ENCODE data around the gene TRIM23. TPM values are rescaled to one million over a fixed set of nuclear protein-coding genes. Genes with fewer than 3 reads are reported as not detected.

Gene TRIM23
- total RNA-seq, 4 donors from 2014 or later = 14.9 to 29.2 (median 17.4) TPM

GRCh38 chr5:65556718-65557117 is 67.4 kb downstream of the TRIM23 start:
- H3K4me3 ChIP-seq (replicated peaks in 1 of 3) = no peak overlapping the region
- no peaks in the 10 kb centered on the region for H3K9me3 ChIP-seq
- H3K36me3 ChIP-seq = no peaks in the 10 kb centered on the region
- no peak overlapping the region for H3K27ac ChIP-seq
- intact Hi-C loops (cut with DNase I) = no loop called here
- no peaks in the 10 kb centered on the region for H3K27me3 ChIP-seq
- DNase-seq = no peak
- TF ChIP-seq, protein P1, sequence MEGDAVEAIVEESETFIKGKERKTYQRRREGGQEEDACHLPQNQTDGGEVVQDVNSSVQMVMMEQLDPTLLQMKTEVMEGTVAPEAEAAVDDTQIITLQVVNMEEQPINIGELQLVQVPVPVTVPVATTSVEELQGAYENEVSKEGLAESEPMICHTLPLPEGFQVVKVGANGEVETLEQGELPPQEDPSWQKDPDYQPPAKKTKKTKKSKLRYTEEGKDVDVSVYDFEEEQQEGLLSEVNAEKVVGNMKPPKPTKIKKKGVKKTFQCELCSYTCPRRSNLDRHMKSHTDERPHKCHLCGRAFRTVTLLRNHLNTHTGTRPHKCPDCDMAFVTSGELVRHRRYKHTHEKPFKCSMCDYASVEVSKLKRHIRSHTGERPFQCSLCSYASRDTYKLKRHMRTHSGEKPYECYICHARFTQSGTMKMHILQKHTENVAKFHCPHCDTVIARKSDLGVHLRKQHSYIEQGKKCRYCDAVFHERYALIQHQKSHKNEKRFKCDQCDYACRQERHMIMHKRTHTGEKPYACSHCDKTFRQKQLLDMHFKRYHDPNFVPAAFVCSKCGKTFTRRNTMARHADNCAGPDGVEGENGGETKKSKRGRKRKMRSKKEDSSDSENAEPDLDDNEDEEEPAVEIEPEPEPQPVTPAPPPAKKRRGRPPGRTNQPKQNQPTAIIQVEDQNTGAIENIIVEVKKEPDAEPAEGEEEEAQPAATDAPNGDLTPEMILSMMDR (IDR thresholded peaks at IDR 0.05) = no peak
- TF ChIP-seq POLR2A (IDR thresholded peaks at IDR 0.05) = no peak
- no peaks in the 10 kb centered on the region for H3K4me1 ChIP-seq
- 96% methylated on average over 3 of the region's 3 CpGs for WGBS, 2 donors

GRCh38 chr5:65556181-65556580 is 68.0 kb downstream of the TRIM23 start:
- no peaks in the 10 kb centered on the region for H3K27me3 ChIP-seq
- DNase-seq = no peak
- intact Hi-C loops (cut with DNase I) = no loop called here
- H3K9me3 ChIP-seq = no peaks in the 10 kb centered on the region
- H3K36me3 ChIP-seq = no peaks in the 10 kb centered on the region
- no peak for TF ChIP-seq POLR2A (IDR thresholded peaks at IDR 0.05)
- TF ChIP-seq, protein P1 (IDR thresholded peaks at IDR 0.05) = no peak
- H3K4me3 ChIP-seq (replicated peaks in 1 of 3) = no peak overlapping the region
- no peaks in the 10 kb centered on the region for H3K4me1 ChIP-seq
- WGBS, 2 donors = 86 to 93% methylated on average over 2 of the region's 2 CpGs
- no peak overlapping the region for H3K27ac ChIP-seq

GRCh38 chr5:65555287-65555686 is 68.8 kb downstream of the TRIM23 start:
- TF ChIP-seq, protein P1 (IDR thresholded peaks at IDR 0.05) = no peak
- TF ChIP-seq POLR2A (IDR thresholded peaks at IDR 0.05) = no peak
- DNase-seq = no peak
- Histone ChIP-seq H3K27me3 (no peaks in the 10 kb centered on the region), H3K9me3 (no peaks in the 10 kb centered on the region), H3K27ac (no peak overlapping the region), H3K4me1 (no peaks in the 10 kb centered on the region), H3K4me3 (replicated peaks in 1 of 3) (no peak overlapping the region), H3K36me3 (no peaks in the 10 kb centered on the region)
- intact Hi-C loops (cut with DNase I) = no loop called here

DNA sequence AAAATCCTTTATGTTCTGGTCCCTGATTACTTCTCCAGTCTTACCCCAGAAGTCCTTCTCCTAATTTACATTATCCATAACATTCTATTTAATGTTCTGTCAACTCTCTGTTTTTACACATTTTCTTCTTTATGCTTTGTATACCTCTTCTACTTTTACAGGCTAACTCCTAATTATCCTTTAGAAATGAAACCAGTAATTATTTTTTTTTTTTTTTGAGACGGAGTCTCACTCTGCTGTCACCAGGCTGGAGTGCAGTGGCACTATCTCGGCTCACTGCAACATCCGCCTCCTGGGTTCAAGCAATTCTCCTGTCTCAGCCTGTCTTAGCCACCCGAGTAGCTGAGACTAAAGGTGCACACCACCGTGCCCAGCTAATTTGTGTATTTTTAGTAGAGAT is 70.2 kb downstream of the TRIM23 start:
- intact Hi-C loops (cut with DNase I) = no loop called here
- 78 to 86% methylated on average over 5 of the region's 5 CpGs for WGBS, 2 donors
- Histone ChIP-seq H3K27me3 (no peaks in the 10 kb centered on the region), H3K4me3 (replicated peaks in 1 of 3) (no peak overlapping the region), H3K27ac (no peak overlapping the region), H3K36me3 (no peaks in the 10 kb centered on the region), H3K9me3 (no peaks in the 10 kb centered on the region), H3K4me1 (no peaks in the 10 kb centered on the region)
- no peak for TF ChIP-seq POLR2A (IDR thresholded peaks at IDR 0.05)
- TF ChIP-seq, protein P1 (IDR thresholded peaks at IDR 0.05) = no peak
- no peak for DNase-seq

- intact Hi-C loops (cut with DNase I) = no loop called here
- Histone ChIP-seq H3K27me3 (no peaks in the 10 kb centered on the region), H3K27ac (no peak overlapping the region), H3K4me3 (replicated peaks in 1 of 3) (no peak overlapping the region), H3K9me3 (no peaks in the 10 kb centered on the region), H3K36me3 (no peaks in the 10 kb centered on the region), H3K4me1 (no peaks in the 10 kb centered on the region)
- no peak for DNase-seq
- 89 to 92% methylated on average over 7 of the region's 7 CpGs for WGBS, 2 donors
- TF ChIP-seq, protein P1 (IDR thresholded peaks at IDR 0.05) = no peak
- no peak for TF ChIP-seq POLR2A (IDR thresholded peaks at IDR 0.05)
Observed at GRCh38 chr5:65548281-65548680, 75.9 kb downstream of the TRIM23 start.

All from thyroid gland (tissue), 4 donors.